Heart left ventricle (tissue), 13 donors: ENCODE measurements around the gene METTL25.

Experiments used
- POLR2A ChIP-seq, 2 donors: fragments of 450-650 bp; IDR thresholded peaks; one replicate each; pipeline ENCODE4 v1.6.1; 2017; ENCODE audit warnings: antibody characterized with exemption in 2 of 2, mild to moderate bottlenecking in 2 of 2, moderate library complexity in 2 of 2
- TF ChIP-seq, protein P1 (sequence below), 12 donors: fragments of 200-600 bp; sonication (generic) in 4 of 12; IDR thresholded peaks; one replicate each; pipeline versions ENCODE4 v1.5.0 to v1.8.0; 2018 to 2022; ENCODE audit warnings: antibody characterized with exemption in 12 of 12, mild to moderate bottlenecking in 5 of 12
- donor health status: ischemic (EF 13 %, LVEDD 7.1; RV severe dilation, severe dysfunction).
- donor health status: DM: no; HTN: yes; CAD: no.
- donor health status: DM: no; HTN: no; CAD: no.
- donor health status: ischemic (EF 25% LVEDD 6.9; RV normal size, moderate dysfunction).
- donor health status: ischemic (EF 25% LVEDD 5.7; RV mildly dilated, moderate dysfunction).
- donor health status: ischemic (EF 35%, LVEDD 5.7; RV mildly dilated, moderate dysfunction).
- donor health status: nonischemic (EF 11% LVEDD 7.7; RV severe dilation, severe dysfunction).
- donor health status: DM: yes; HTN: yes; CAD: no.
- donor health status: PGD.
- donor health status: ischemic (EF 29% LVEDD 5.4; RV normal size, mild dysfunction).
- donor health status: nonischemic (EF 23%, LVEDD 6.1; RV moderate dilation, normal function).

DNA sequence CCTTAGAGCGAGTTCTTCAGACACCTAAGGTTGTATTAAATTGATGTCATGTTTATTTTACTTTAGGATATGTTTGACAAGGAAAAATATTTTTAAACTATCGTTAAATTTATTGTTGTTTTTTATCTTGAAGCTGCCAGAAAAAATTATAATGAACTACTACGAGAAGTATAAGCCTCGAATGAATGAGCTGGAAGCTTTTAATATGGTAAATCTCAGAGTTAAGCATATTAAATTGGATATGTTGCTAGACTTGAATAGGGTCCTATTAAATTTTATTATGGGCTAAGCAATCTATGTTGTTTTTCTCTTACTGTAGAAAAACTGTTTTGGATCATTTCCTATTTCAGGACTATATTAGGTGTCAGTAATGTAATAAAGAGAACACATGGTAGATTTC is 118.2 kb downstream of the METTL25 start:
- TF ChIP-seq POLR2A (IDR thresholded peaks at IDR 0.05): no peak
- TF ChIP-seq, protein P1, sequence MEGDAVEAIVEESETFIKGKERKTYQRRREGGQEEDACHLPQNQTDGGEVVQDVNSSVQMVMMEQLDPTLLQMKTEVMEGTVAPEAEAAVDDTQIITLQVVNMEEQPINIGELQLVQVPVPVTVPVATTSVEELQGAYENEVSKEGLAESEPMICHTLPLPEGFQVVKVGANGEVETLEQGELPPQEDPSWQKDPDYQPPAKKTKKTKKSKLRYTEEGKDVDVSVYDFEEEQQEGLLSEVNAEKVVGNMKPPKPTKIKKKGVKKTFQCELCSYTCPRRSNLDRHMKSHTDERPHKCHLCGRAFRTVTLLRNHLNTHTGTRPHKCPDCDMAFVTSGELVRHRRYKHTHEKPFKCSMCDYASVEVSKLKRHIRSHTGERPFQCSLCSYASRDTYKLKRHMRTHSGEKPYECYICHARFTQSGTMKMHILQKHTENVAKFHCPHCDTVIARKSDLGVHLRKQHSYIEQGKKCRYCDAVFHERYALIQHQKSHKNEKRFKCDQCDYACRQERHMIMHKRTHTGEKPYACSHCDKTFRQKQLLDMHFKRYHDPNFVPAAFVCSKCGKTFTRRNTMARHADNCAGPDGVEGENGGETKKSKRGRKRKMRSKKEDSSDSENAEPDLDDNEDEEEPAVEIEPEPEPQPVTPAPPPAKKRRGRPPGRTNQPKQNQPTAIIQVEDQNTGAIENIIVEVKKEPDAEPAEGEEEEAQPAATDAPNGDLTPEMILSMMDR (IDR thresholded peaks at IDR 0.05): no peak
